Femur (tissue), 1 donor: ENCODE results near the gene SENP5.
"Not testable (repeated sequence)": the region's sequence is repeated elsewhere in the genome, so short reads cannot be mapped to it uniquely, and the experiment has no call there.

ENCODE experiments used
- DNase-seq: peaks from one replicate; pipeline ENCODE4 v3.0.0-alpha.2; 2017

SENP5 gene, protein sequence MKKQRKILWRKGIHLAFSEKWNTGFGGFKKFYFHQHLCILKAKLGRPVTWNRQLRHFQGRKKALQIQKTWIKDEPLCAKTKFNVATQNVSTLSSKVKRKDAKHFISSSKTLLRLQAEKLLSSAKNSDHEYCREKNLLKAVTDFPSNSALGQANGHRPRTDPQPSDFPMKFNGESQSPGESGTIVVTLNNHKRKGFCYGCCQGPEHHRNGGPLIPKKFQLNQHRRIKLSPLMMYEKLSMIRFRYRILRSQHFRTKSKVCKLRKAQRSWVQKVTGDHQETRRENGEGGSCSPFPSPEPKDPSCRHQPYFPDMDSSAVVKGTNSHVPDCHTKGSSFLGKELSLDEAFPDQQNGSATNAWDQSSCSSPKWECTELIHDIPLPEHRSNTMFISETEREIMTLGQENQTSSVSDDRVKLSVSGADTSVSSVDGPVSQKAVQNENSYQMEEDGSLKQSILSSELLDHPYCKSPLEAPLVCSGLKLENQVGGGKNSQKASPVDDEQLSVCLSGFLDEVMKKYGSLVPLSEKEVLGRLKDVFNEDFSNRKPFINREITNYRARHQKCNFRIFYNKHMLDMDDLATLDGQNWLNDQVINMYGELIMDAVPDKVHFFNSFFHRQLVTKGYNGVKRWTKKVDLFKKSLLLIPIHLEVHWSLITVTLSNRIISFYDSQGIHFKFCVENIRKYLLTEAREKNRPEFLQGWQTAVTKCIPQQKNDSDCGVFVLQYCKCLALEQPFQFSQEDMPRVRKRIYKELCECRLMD

DNA sequence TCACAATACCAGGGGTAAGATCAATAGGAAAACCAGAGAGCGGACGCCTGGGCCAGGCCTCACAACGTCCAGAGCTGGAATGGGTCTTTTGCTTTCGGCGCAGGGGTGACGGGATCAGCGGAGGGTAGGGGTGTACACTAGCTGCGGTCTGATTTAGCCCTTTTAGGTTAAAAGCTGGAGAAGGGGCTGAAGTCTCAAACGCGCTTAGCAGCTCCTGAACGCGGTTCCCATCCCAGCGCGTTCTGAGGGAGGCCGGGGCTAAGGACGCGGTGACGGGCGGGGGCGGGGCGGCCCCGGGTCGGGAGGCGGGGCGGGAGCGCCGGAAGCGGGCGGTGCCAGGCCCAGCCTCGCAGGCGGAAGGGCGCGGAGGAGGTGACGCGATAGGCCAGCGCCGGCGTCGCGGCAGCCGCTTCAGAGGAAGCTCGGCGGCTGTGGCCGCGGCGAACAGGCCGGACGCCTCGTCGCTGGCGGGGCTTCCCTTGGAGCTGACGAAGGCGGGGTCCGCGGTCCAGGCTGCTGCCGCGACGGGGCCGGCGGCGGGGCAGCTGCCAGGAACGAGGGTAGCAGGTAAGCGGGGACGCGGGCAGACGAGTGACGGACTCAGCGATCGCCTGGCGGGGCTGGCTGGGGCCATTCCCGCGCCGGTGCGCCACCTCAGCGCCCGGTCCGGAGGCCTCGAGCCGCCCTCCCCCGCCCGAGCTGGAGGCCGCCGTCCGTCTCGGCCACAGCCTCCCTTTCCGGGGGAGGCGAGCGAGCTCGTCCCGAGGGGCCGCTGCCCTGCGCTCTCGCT is at the start of gene SENP5:
Gene SENP5 (plus strand): TSS at position 414 of the 790 bp plus-strand sequence. CDS start 17,262 bp downstream, outside the sequence.
- DNase-seq: peak; percentile 96

DNA sequence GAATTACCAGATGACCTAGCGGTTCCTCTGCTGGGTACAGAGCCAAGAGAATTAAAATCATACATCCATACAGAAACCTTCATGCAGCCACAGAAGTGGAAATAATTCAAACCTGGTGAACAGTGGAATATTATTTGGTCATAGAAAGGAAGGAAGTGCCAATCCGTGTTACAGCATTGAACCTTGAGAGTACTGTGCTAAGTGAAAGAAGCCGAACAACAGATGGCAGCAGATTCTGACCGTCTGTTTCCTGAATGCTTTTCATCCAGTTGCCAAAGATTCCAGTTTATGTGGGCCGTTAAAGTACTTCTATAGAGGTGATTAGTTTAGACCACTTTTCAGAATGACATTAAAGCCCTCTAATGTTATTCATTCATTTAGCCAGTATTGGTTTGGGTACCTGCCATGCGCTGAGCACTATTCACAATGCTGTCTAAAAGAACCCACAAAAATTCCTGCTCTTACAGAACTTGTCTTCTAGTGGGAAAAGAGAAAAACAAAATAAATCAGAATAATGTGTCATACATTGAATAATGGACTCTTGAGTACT is 45.8 kb upstream of the SENP5 start:
- DNase-seq: no peak

DNA sequence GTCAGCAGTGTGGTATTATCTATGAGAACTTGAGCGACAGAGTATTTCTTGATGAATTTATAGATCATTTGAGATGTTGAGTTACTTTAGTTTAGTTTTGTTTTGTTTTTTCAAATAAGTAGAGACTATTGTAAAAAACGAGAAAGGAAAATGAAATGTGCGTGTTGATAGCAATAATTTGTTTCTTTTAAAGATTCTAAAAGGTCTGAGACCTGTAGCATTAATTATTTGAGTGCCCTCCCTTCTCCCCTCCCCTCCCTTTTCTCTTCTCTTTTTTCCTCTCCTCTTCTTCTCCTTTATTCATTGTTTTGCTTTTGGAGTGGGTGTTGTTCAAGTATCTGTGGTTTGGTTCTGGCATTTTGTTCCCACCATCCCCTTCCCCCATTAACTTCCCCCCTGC is 38.1 kb upstream of the SENP5 start:
- not testable (repeated sequence) for DNase-seq

DNA sequence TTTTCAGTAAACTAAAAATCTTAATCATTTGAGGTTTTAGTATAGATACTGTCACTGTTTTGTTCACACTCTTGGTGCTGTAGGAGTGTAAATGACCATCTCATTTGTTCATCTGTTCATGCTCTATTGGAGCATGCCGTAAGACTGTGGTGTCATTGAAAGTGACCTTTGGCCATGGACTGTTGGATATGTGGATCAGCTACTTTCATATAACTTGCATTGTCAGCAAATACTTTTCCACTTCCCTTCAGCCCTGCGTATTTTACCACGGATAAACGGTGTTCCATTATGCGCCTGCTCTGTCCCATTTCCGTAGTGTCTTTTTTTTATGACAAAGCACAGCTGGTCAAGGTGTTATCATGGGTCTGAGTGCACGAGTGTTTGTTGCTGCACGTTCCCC is 32.6 kb upstream of the SENP5 start:
- no peak for DNase-seq

DNA sequence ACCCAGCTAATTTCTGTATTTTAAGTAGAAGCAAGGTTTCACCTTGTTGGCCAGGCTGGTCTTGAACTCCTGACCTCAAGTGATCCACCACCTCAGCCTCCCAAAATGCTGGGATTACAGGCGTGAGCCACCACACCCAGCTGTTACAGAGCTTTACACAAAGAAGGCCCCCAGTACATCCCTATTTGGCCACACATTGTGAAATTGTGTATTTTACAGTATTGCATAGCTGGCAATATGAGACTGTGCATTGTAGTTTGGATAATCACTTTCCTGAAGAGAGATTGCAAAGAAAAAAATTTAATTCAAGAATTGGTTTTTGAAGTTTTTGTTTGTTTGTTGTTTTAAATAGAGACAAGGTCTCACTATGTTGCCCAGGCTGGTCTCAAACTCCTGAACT is 31.1 kb upstream of the SENP5 start:
- DNase-seq: not testable (repeated sequence)

DNA sequence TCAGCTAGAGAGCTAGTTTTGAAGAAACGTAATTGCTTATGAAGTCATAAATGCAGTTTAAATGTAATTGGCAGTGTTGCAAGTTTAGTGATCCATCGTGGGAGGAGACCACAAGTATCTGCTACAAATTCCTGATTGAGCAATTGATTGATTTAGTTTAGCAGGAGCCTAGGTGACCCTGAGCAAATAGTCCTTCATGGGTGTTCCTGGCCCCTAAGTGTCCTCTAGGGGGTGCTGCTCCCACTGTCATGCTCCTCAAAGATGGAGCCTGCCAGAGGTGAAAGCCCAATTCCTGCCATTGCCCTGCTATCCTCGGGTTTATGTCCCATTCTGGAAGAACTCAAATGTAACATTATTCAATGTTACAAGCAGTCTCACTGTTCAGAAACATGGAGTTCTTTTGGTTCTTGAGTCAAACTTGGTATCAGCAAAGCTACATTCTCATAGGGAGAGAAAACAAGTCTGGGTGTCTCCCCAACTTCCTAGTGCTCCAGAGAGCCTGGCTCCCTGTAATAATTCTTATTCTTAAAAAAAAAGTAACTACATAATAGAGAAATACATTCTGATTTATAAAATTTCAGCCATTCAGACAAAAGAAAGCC is 29.8 kb upstream of the SENP5 start:
- DNase-seq: peak; percentile 44

DNA sequence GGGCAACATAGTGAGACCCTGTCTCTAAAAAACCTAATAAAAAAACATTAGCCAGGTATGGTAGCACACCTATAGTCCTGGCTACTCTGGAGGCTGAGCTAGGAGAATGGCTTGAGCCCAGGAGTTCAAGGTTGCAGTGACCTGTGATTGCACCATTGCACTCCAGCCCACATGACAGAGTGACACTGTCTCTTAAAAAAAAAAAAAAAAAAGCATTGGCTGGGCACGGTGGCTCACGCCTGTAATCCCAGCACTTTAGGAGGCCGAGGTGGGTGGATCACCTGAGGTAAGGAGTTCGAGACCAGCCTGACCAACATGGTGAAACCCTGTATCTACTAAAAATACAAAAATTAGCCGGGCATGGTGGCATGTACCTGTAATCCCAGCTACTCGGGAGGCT is 28.4 kb upstream of the SENP5 start:
- not testable (repeated sequence) for DNase-seq

DNA sequence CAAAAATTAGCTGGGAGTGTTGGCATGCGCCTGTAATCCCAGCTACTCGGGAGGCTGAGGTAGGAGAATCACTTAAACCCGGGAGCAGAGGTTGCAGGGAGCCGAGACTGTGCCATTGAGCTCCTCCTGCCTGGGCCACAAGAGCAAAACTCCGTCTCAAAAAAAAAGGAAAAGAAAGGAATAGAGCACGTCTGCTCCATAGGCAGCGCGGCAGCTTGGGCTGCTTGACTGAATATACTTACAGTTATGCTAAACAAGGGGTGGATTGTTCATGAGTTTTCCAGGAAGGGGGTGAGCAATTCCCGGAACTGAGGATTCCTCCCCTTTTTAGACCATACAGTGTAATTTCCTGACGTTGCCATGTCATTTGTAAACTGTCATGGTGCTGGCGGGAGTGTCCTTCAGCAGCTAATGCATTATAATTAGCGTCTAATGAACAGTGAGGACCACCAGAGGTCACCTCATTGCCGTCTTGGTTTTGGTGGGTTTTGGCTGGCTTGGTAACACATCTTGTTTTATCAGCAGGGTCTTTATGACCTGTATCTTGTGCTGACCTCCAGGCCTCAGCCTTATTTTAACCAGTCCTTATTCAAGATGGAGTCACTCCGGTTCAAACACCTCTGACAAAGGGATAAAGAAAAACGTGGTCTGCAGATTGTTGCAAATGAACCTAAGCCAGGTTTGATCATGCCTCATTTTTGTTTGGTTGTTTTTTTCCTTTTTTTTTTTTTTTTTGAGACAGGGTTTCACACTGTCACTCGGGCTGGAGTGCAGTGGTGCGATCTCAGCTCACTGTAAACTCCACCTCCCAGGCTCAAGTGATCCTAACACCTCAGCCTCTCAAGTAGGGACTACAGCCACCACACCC is 24.9 kb upstream of the SENP5 start:
- peak; percentile 20 for DNase-seq

DNA sequence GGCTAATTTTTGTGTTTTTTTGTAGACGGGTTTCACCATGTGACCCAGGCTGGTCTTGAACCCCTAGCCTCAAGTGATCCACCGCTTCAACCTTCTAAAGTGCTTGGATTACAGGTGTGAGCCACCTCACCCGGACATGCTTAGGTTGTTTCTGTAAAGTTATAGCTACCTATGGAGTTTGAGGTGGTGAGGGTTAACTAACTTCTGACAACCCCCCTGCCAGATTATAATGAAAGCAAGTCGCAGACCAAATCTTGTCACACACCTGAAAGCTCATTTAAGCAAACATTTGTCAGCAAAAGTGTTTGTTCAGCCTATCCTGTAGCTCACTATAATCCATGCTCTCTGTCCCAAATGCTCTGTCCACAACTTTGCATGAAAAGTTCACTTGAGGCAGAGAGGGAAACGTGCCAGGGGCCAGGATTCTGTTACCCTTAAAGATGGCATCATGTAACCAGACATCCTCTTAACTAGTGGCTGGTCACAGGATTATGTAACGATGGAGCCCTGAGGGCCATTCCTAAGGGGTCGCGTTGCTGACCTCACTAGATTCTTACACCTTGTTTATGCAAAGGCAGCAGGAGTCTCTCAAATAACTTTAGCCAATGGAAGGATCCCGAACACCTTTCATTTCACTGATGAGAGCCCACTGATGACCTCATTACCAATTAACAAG is 24.1 kb upstream of the SENP5 start:
- no peak for DNase-seq

DNA sequence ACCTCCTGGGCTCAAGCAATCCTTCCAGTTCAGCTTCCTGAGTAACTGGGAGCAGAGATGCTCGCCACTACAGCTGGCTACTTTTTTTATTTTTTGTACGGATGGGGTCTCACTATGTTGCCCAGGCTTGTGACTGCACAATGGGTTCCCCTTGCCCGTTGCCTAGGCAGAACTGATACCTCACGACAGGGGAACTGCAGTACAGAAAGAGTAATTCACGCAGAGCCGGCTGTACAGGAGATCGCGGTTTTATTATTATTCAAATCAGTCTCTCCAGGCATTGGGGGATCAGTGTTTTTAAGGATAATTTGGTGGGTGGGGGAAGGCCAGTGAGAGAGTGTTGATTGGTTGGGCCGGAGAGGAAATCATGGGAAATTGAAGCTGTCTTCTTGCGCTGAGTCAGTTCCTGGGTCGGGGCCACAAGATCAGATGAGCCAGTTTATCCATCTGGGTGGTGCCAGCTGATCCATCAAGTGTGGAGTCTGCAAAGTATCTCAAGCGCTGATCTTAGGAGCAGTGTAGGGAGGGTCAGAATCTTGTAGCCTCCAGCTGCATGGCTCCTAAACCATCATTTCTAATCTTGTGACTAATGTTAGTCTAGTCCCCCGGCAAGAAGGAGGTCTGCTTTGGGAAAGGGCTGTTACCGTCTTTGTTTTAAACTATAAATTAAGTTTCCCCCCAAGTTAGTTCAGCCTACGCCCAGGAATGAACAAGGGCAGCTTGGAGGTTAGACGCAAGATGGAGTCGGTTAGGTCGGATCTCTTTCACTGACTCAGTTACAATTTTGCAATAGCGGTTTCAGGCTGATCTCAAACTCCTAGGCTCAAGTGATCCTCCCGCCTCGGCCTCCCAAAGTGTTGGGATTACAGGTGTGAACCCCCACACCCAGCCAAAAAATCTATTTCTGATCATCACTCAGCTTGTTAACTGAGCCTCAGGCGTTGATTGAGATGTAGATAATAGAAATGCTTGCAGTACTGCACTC is 23.2 kb upstream of the SENP5 start:
- not testable (repeated sequence) for DNase-seq

DNA sequence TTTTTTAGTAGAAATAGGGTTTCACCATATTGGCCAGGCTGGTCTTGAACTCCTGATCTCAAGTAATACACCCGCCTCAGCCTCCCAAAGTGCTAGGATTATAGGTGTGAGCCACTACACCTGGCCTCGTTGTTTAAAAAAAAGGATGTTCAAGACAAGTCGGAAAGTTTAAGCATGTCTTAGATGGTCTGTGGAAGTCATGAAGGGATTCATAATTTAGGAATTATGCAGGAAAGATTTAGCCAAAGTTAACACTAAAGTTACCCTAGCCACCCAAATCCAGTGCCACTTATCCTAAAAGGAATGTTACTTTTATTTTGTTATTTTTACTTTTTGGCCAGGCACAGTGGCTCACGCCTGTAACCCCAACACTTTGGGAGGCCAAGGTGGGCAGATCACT is 19.3 kb upstream of the SENP5 start:
- DNase-seq: not testable (repeated sequence)

DNA sequence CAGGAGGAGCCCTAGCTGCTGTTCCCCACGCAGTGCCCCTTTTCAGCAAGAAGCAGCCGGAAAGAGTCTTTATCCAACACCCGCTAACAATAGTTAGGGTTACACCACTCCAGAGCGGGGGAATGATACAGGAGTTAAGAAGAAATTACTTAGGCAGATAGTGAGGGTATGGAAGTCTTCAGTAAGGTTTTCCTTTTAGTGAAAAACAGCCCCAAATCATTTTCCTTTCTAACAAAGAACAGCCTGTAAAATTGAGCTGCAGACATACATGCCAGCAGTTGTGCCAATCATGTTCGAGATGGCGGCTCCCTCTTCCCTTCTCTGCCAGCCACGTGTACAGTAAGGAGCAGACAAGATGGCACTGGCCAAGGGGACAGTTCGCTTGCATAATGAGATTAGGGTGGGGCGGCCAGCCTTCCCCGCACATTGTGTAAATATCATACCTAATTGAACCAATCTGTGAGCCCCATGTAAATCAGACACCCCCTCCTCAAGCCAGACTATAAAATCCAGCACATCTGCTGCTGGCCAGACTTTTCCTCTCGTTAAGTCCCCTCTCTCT is 18.5 kb upstream of the SENP5 start:
- no peak for DNase-seq

DNA sequence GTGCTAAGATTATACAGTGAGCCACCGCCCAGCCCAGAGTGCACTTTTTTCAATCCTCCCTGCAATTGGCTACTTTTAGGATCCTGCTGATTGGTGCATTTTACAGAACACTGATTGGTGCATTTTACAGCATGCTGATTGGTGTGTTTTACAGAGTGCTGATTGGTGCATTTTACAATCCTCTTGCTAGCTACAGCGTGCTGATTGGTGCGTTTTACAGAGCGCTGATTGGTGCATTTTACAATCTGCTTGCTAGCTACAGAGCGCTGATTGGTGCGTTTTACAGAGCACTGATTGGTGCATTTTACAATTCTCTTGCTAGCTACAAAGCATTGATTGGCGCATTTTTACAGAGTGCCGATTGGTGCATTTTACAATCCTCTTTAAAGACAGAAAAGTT is 4.7 kb upstream of the SENP5 start:
- not testable (repeated sequence) for DNase-seq

DNA sequence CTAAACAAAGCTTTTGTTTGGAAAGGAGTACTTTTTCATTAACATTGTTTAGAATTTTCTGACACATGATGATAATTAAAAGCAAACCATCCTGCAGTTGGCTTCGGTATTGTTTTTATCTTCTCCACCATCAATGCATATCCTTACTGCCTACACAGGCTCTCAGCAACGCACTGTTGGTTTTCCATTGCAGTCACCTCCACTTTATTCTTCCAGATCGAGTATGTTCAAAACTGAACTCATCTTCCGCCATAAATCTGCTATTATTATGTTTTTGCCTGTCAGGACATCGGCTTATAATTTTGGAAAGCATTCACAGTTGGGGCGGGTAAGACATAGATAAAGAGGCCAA is 589 bp upstream of the SENP5 start:
- DNase-seq: no peak

DNA sequence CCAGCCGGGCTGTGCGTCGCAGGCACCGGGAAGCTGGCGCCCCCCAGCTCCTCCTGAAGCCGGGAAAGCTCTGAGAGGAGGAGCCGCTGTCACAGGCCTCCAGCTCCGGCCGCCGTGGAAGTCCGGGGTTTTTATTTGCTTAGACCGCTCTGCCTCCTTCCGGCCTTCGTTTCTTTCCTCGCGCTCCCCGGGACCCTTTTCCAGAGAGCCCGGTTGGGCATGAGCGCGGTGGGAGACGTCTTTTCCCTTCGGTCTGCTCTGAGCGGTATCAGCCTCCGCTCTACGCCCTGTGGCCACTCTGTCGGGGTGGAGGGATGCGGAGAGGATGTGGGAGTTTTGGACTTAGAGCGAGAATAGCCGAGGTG is 559 bp downstream of the SENP5 start:
- DNase-seq: no peak

DNA sequence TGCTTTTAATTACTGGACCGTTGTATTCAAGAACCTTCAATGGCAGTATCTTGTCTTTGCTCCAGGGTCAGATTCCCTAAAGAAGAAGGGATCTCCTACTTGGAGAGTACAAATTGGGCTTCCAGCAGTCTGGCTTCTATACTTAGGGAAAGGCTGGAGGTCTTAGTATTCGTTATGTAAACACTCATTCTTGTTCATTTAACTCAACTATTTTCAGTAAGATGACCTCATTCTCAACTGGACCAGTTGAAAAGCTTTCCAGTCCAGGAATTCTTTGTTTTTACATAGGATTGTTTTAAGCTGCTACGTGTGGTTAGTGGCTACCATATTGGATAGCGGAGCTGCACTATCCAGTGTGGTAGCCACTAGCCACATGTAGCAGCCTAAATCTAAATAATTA is 4.6 kb downstream of the SENP5 start:
- no peak for DNase-seq

DNA sequence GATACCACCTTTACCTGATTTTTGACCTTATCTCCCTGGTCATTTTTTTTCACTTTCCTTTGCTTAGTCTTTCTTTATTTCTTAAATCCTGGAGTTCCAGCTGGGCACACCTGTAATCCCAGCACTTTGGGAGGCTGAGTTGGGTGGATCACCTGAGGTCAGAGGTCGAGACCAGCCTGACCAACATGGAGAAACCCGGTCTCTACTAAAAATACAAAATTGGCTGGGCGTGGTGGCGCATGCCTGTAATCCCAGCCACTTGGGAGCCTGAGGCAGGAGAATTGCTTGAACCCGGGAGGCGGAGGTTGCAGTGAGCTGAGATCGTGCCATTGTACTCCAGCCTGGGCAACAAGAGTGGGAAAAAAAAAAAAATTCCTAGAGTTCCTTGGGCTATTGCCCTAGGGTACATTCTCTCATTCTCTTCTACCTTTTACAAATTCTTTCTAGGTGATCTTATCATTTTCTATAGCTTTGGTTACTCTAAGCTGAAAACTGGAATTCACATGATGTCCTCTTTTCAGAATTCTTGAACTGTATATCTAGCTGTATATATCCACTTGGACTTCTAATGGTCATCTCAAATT is 6.9 kb downstream of the SENP5 start:
- DNase-seq: not testable (repeated sequence)

DNA sequence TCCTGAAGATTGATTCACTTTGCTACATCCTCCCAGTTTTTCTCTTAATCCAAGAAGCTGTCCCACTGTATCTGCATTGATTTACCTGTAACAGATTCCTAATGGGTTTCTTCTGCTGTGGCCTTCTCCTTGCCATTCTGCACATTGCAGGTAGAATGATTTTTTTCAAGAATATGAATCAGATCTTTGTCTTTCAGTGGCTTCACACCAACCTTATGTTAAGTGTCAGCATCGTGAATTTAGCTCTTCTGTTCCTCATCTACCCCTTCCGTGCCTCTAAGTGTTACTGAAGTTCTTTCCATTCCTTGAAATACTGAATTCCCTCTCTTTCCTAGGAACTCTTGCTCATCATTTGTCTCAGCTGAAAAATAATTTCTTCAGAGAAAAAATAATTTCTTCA is 7.5 kb downstream of the SENP5 start:
- DNase-seq: no peak

DNA sequence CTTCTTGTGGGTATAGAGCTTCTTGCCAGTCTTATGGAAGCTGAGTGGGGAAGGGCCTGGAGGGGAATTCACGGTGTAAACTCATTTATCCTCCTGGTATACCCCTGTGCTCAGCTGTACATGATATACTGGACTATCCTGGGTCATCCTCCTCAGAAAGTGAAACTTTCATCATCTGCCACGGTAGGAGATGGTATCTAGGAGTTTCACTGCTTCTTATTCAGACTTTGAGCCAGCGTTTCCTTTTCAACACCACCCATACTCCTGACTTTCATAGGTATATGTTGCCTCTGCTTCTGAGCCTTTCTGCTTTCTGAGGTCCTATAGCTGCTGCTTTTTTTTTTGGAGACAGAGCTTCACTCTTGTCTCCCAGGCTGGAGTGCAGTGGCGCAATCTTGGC is 15.6 kb downstream of the SENP5 start:
- DNase-seq: no peak
